SK-N-SH (cell line): ENCODE results near the gene CLDN3.

Source experiments
- POLR2AphosphoS5 ChIP-seq: IDR thresholded peaks from 2 replicates; pipeline ENCODE4 v1.6.1; 2012; ENCODE audit warnings: low read depth, low read length
- TF ChIP-seq, protein P1 (sequence below): fragments of 200-600 bp; sonication (generic); IDR thresholded peaks from 2 replicates; pipeline ENCODE4 v1.6.1; 2017; ENCODE audit warnings: antibody characterized with exemption, mild to moderate bottlenecking, moderate library complexity

DNA sequence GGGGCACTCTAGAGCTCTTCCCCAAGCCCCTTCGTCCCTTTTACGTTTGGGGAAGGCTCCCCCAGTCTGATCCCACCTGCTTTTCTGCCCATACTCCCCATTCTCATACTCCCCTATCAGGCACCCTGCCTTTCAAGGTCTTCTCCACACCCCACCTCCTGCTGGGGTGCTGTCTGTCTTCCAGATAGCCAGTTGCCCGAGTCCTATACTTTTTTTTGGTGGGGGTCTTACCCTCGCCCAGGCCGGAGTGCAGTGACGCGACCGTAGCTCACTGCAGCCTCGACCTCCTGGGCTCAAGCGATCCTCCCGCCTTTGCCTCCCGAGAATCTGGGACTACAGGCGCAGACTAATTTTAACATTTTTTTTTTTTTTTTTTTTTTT is 30.7 kb downstream of the CLDN3 start:
- TF ChIP-seq, protein P1, sequence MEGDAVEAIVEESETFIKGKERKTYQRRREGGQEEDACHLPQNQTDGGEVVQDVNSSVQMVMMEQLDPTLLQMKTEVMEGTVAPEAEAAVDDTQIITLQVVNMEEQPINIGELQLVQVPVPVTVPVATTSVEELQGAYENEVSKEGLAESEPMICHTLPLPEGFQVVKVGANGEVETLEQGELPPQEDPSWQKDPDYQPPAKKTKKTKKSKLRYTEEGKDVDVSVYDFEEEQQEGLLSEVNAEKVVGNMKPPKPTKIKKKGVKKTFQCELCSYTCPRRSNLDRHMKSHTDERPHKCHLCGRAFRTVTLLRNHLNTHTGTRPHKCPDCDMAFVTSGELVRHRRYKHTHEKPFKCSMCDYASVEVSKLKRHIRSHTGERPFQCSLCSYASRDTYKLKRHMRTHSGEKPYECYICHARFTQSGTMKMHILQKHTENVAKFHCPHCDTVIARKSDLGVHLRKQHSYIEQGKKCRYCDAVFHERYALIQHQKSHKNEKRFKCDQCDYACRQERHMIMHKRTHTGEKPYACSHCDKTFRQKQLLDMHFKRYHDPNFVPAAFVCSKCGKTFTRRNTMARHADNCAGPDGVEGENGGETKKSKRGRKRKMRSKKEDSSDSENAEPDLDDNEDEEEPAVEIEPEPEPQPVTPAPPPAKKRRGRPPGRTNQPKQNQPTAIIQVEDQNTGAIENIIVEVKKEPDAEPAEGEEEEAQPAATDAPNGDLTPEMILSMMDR: no peak
- no peak for TF ChIP-seq POLR2AphosphoS5
